C4-2B (cell line): ENCODE results near the gene LIMCH1.
"Not testable (repeated sequence)": the region's sequence is repeated elsewhere in the genome, so short reads cannot be mapped to it uniquely, and the experiment has no call there.

Source experiments
- H3K27ac ChIP-seq: fragments of 450-650 bp; 2 replicates; pipeline ENCODE4 v1.5.1; 2017
- CTCF ChIP-seq: fragments of 450-650 bp; conservative IDR thresholded peaks from 2 replicates; pipeline ENCODE4 v1.5.1; 2017; ENCODE audit warnings: mild to moderate bottlenecking
- ZFX ChIP-seq: fragments of 450-650 bp; IDR thresholded peaks from 2 replicates; pipeline ENCODE4 v1.6.1; 2017

Gene LIMCH1

GRCh38 chr4:41538017-41538733 is at the start of gene LIMCH1:
Gene LIMCH1 (plus strand): TSS chr4:41538157. CDS start chr4:41605996, 67,839 bp downstream.
- no peak for TF ChIP-seq ZFX
- no peak for TF ChIP-seq CTCF
- H3K27ac ChIP-seq = peak within 1 kb of the TSS; percentile 49

GRCh38 chr4:41491081-41491576 is 46.8 kb upstream of the LIMCH1 start:
- not testable (repeated sequence) for H3K27ac ChIP-seq

- TF ChIP-seq ZFX = no peak
- H3K27ac ChIP-seq = no peak overlapping the region; the same call in 1 of the 2 replicates
Observed at GRCh38 chr4:41496977-41497376, 41.0 kb upstream of the LIMCH1 start.

GRCh38 chr4:41498177-41498576 is 39.8 kb upstream of the LIMCH1 start:
- no peak for TF ChIP-seq CTCF
- no peak for TF ChIP-seq ZFX
- H3K27ac ChIP-seq = peak overlapping the region; percentile 50

- TF ChIP-seq ZFX = no peak
- H3K27ac ChIP-seq = peak overlapping the region; percentile 57; the same call in 1 of the 2 replicates
Observed at GRCh38 chr4:41504167-41504818, 33.7 kb upstream of the LIMCH1 start.

- H3K27ac ChIP-seq = peak overlapping the region; percentile 47; the same call in 1 of the 2 replicates
- TF ChIP-seq ZFX = no peak
- no peak for TF ChIP-seq CTCF
Observed at GRCh38 chr4:41505161-41505661, 32.7 kb upstream of the LIMCH1 start.

GRCh38 chr4:41506130-41506529 is 31.8 kb upstream of the LIMCH1 start:
- TF ChIP-seq ZFX (no peak), CTCF (no peak)
- peak overlapping the region; percentile 53; the same call in 1 of the 2 replicates for H3K27ac ChIP-seq

GRCh38 chr4:41507291-41507947 is 30.5 kb upstream of the LIMCH1 start:
- TF ChIP-seq ZFX (no peak), CTCF (no peak)
- peak overlapping the region; percentile 49; the same call in 1 of the 2 replicates for H3K27ac ChIP-seq
